ENCODE data around the gene RNU6-9. TPM values are rescaled to one million over a fixed set of nuclear protein-coding genes. Genes with fewer than 3 reads are reported as not detected.

The RNU6-9 gene
- total RNA-seq, 1 donor from 2014 or later, result not detected

GRCh38 chr19:926589-927350 is 33.5 kb downstream of the RNU6-9 start:
- peak overlapping the region; percentile 42 to 59 for H3K27ac ChIP-seq
- no peaks in the 10 kb centered on the region for H3K36me3 ChIP-seq
- H3K4me1 ChIP-seq, result peaks cover 5 to 12% of the 10 kb centered on the region in 2 donors
- H3K9me3 ChIP-seq, result no peaks in the 10 kb centered on the region
- peak in 1 of 2 donors; percentile 81 for DNase-seq (ENCODE audit: low spot score in 2 of 2)
- intact Hi-C loops (cut with DNase I), result loop anchor here (1.0 to 10.0 kb wide), 3 partner anchors 15 to 318 kb away; partner anchors contain the start of genes ATP5F1D and MIDN
- no peaks in the 10 kb centered on the region for H3K27me3 ChIP-seq
- H3K4me3 ChIP-seq, result peak overlapping the region; percentile 95 to 98
- TF ChIP-seq, protein P1, sequence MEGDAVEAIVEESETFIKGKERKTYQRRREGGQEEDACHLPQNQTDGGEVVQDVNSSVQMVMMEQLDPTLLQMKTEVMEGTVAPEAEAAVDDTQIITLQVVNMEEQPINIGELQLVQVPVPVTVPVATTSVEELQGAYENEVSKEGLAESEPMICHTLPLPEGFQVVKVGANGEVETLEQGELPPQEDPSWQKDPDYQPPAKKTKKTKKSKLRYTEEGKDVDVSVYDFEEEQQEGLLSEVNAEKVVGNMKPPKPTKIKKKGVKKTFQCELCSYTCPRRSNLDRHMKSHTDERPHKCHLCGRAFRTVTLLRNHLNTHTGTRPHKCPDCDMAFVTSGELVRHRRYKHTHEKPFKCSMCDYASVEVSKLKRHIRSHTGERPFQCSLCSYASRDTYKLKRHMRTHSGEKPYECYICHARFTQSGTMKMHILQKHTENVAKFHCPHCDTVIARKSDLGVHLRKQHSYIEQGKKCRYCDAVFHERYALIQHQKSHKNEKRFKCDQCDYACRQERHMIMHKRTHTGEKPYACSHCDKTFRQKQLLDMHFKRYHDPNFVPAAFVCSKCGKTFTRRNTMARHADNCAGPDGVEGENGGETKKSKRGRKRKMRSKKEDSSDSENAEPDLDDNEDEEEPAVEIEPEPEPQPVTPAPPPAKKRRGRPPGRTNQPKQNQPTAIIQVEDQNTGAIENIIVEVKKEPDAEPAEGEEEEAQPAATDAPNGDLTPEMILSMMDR (IDR thresholded peaks at IDR 0.05), result no peak

- peak overlapping the region; percentile 95 to 98 for H3K4me3 ChIP-seq
- H3K4me1 ChIP-seq, result peaks cover 6 to 12% of the 10 kb centered on the region in 2 donors
- H3K27me3 ChIP-seq, result no peaks in the 10 kb centered on the region
- DNase-seq (ENCODE audit: low spot score in 2 of 2), result no peak
- no peaks in the 10 kb centered on the region for H3K36me3 ChIP-seq
- TF ChIP-seq, protein P1 (IDR thresholded peaks at IDR 0.05), result no peak
- intact Hi-C loops (cut with DNase I), result loop anchor here (1.0 to 10.0 kb wide), 3 partner anchors 14 to 317 kb away; partner anchors contain the start of genes ATP5F1D and MIDN
- peak overlapping the region; percentile 42 to 59 for H3K27ac ChIP-seq
- no peaks in the 10 kb centered on the region for H3K9me3 ChIP-seq
Measured at GRCh38 chr19:927351-927779, 34.1 kb downstream of the RNU6-9 start.

GRCh38 chr19:927780-928401 is 34.6 kb downstream of the RNU6-9 start:
- H3K4me1 ChIP-seq, result peaks cover 11 to 16% of the 10 kb centered on the region in 2 donors
- peak overlapping the region; percentile 42 to 59 for H3K27ac ChIP-seq
- TF ChIP-seq, protein P1 (IDR thresholded peaks at IDR 0.05), result no peak
- no peaks in the 10 kb centered on the region for H3K36me3 ChIP-seq
- no peak for DNase-seq (ENCODE audit: low spot score in 2 of 2)
- intact Hi-C loops (cut with DNase I), result loop anchor here (1.0 to 10.0 kb wide), 3 partner anchors 13 to 317 kb away; partner anchors contain the start of genes ATP5F1D and MIDN
- peak overlapping the region in 1 of 2 donors; percentile 98 for H3K4me3 ChIP-seq
- H3K9me3 ChIP-seq, result no peaks in the 10 kb centered on the region
- H3K27me3 ChIP-seq, result no peaks in the 10 kb centered on the region

- H3K4me1 ChIP-seq, result peaks cover 11 to 23% of the 10 kb centered on the region in 2 donors
- no peak for DNase-seq (ENCODE audit: low spot score in 2 of 2)
- intact Hi-C loops (cut with DNase I), result loop anchor here (10.0 kb wide), 2 partner anchors 286 to 316 kb away; partner anchors contain the start of genes ATP5F1D and MIDN
- no peaks in the 10 kb centered on the region for H3K27me3 ChIP-seq
- TF ChIP-seq, protein P1 (IDR thresholded peaks at IDR 0.05), result no peak
- H3K36me3 ChIP-seq, result no peaks in the 10 kb centered on the region
- H3K27ac ChIP-seq, result no peak overlapping the region
- no peak overlapping the region for H3K4me3 ChIP-seq
- no peaks in the 10 kb centered on the region for H3K9me3 ChIP-seq
Measured at GRCh38 chr19:928471-929202, 35.4 kb downstream of the RNU6-9 start.

- H3K4me3 ChIP-seq, result no peak overlapping the region
- H3K4me1 ChIP-seq, result peaks cover 17 to 28% of the 10 kb centered on the region in 2 donors
- DNase-seq (ENCODE audit: low spot score in 2 of 2), result no peak
- H3K27me3 ChIP-seq, result no peaks in the 10 kb centered on the region
- intact Hi-C loops (cut with DNase I), result loop anchor here (10.0 kb wide), 2 partner anchors 285 to 315 kb away; partner anchors contain the start of genes ATP5F1D and MIDN
- TF ChIP-seq, protein P1 (IDR thresholded peaks at IDR 0.05), result no peak
- no peaks in the 10 kb centered on the region for H3K9me3 ChIP-seq
- H3K27ac ChIP-seq, result no peak overlapping the region
- H3K36me3 ChIP-seq, result no peaks in the 10 kb centered on the region
Measured at GRCh38 chr19:929203-929890, 36.1 kb downstream of the RNU6-9 start.

Data from ascending aorta (tissue), 2 donors.